ENCODE data around the gene AGBL4. TPM values are rescaled to one million over a fixed set of nuclear protein-coding genes. Genes with fewer than 3 reads are reported as not detected.

AGBL4 gene
- total and polyA plus RNA-seq, 2 of the 4 experiments (the other 2 are of a cell fraction) = not detected

- H3K9me3 ChIP-seq (ENCODE audit: control insufficient read depth, insufficient read depth, low read length) = no peaks in the 10 kb centered on the region
- no peak overlapping the region for H3K14ac ChIP-seq (replicated peaks; ENCODE audit: low read depth, low read length)
- no peak overlapping the region for H3K4me3 ChIP-seq (ENCODE audit: insufficient read depth, low read depth, low read length)
- no TSS peak for BruUV-seq (replicated peaks)
- H2BK20ac ChIP-seq (ENCODE audit: low read depth, low read length) = no peak overlapping the region
- ATAC-seq (ENCODE audit: low read depth) (no peak), DNase-seq (no peak)
- no peak overlapping the region for H3K23ac ChIP-seq (ENCODE audit: low read depth, low read length)
- H3K9ac ChIP-seq (ENCODE audit: low read depth, low read length) = no peak overlapping the region
- ChIA-PET CTCF (no interaction called here), POLR2A (ENCODE audit: unreplicated experiment) (no interaction called here)
- H3K79me1 ChIP-seq (ENCODE audit: low read depth in 1 of 2, low read length in 2 of 2) = no peaks in the 10 kb centered on the region
- no peak overlapping the region for H3K18ac ChIP-seq (ENCODE audit: low read depth, low read length)
- no peak overlapping the region for H3K56ac ChIP-seq (ENCODE audit: extremely low read depth, insufficient read depth, low read length)
- no peak overlapping the region for H2BK5ac ChIP-seq (ENCODE audit: low read depth, low read length, poor library complexity, severe bottlenecking)
- no peak overlapping the region for H2AK9ac ChIP-seq (replicated peaks; ENCODE audit: low read depth, low read length, poor library complexity)
- H3K4ac ChIP-seq (ENCODE audit: low read depth, low read length) = no peak overlapping the region
- H3K36me3 ChIP-seq (ENCODE audit: control insufficient read depth, insufficient read depth, low read length) = no peaks in the 10 kb centered on the region
- no peak overlapping the region for H3K27ac ChIP-seq (ENCODE audit: insufficient read depth, low read length)
- no CpG with 5 or more reads among the region's 5 CpGs for WGBS, 2 experiments (ENCODE audit: extremely low coverage in 2 of 2, insufficient read length in 1 of 2)
- H3K4me2 ChIP-seq (ENCODE audit: low read depth, low read length) = no peak overlapping the region
- dilution Hi-C loops (cut with HindIII; ENCODE audit: low sequenced_read_pairs, unreplicated experiment) (no loop called here), in situ Hi-C loops (cut with MboI; ENCODE audit: low sequenced_read_pairs) (no loop called here), intact Hi-C loops (cut with micrococcal nuclease) (no loop called here)
- H3K9me1 ChIP-seq (ENCODE audit: insufficient read depth, low read length) = no peaks in the 10 kb centered on the region
- no peaks in the 10 kb centered on the region for H3K27me3 ChIP-seq (ENCODE audit: control insufficient read depth, insufficient read depth, low read length)
- no peak overlapping the region for H2AFZ ChIP-seq (replicated peaks; ENCODE audit: low read length, poor library complexity)
- no peak overlapping the region for H4K8ac ChIP-seq (ENCODE audit: low read depth in 2 of 2, low read length in 2 of 2)
- no peaks in the 10 kb centered on the region for H3K4me1 ChIP-seq (ENCODE audit: control insufficient read depth, insufficient read depth, low read length)
- H2BK15ac ChIP-seq (ENCODE audit: low read depth, low read length) = no peak overlapping the region
- no peak overlapping the region for H4K5ac ChIP-seq (ENCODE audit: low read depth, low read length)
- no peak overlapping the region for H2BK120ac ChIP-seq (ENCODE audit: low read depth, low read length)
- TF ChIP-seq MXI1 (IDR thresholded peaks at IDR 0.05; ENCODE audit: borderline replicate concordance, low read depth, low read length) (no peak), FOS (IDR thresholded peaks at IDR 0.05; ENCODE audit: low read depth, low read length) (no peak), BHLHE40 (IDR thresholded peaks at IDR 0.05; ENCODE audit: low read depth, low read length) (no peak), RCOR1 (IDR thresholded peaks at IDR 0.05; ENCODE audit: insufficient replicate concordance, low read length) (no peak), NFE2L2 (IDR thresholded peaks at IDR 0.05; ENCODE audit: low read depth, low read length) (no peak), CEBPB (IDR thresholded peaks at IDR 0.05; ENCODE audit: low read depth, low read length) (no peak), RFX5 (IDR thresholded peaks at IDR 0.05; ENCODE audit: low read depth, low read length) (no peak), MAFK (IDR thresholded peaks at IDR 0.05; ENCODE audit: low read depth, low read length) (no peak), ELK1 (IDR thresholded peaks at IDR 0.05; ENCODE audit: borderline replicate concordance, low read depth, low read length) (no peak), POLR2A (IDR thresholded peaks at IDR 0.05; ENCODE audit: low read depth, low read length) (no peak), RAD21 (IDR thresholded peaks at IDR 0.05; ENCODE audit: low read length) (no peak), MAZ (IDR thresholded peaks at IDR 0.05; ENCODE audit: borderline replicate concordance, low read depth, low read length) (no peak), SMC3 (IDR thresholded peaks at IDR 0.05; ENCODE audit: low read depth, low read length) (no peak), USF2 (IDR thresholded peaks at IDR 0.05; ENCODE audit: low read depth, low read length) (no peak), CHD1 (IDR thresholded peaks at IDR 0.05; ENCODE audit: low read depth, low read length) (no peak), CTCF (conservative IDR thresholded peaks at IDR 0.05; ENCODE audit: low read depth, low read length) (no peak)
- no peak overlapping the region for H2AK5ac ChIP-seq (ENCODE audit: low read depth, low read length)
- H4K91ac ChIP-seq (ENCODE audit: insufficient read depth, low read depth, low read length) = no peak overlapping the region
- H4K20me1 ChIP-seq (ENCODE audit: insufficient read depth, low read length) = no peaks in the 10 kb centered on the region
These were observed 1470.7 kb downstream of the AGBL4 start for GRCh38 chr1:48552903-48553606.
